GM19372 (cell line): ENCODE data around the gene DDIAS.
"Not testable (repeated sequence)": the region's sequence is repeated elsewhere in the genome, so short reads cannot be mapped to it uniquely, and the experiment has no call there.

ENCODE experiments used
- ATAC-seq: cut with Tn5 transposase; IDR thresholded peaks from one replicate; pipeline ENCODE4 v1.9.1; 2021; ENCODE audit warnings: mild to moderate bottlenecking, low read depth, moderate library complexity; ENCODE audit not compliant: unreplicated experiment

DDIAS gene

DNA sequence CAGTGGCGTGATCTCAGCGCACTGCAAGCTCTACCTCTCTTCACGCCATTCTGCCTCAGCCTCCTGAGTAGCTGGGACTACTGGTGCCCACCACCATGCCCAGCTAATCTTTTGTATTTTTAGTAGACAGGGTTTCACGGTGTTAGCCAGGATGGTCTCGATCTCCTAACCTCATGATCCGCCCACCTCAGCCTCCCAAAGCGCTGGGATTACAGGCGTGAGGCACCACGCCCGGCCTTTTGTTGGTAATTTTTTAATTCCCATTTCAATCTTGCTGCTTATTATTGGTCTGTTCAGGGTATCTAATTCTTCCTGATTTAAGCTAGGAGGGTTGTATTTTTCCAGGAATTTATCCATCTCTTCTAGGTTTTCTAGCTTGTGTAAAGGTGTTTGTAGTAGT, 18.2 kb downstream of the DDIAS start:
- ATAC-seq: not testable (repeated sequence)

DNA sequence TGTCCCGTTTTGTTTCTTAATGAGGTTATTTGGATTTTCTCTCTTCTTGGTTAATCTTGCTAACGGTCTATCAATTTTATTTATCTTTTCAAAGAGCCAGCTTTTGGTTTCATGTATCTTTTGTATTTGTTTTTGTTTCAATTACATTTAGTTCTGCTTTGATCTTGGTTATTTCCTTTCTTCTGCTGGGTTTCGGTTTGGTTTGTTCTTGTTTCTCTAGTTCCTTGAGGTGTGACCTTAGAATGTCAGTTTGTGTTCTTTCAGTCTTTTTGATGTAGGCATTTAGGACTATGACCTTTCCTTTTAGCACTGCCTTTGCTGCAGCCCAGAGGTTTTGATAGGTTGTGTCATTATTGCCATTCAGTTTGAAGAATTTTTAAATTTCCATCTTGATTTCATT, 18.7 kb downstream of the DDIAS start:
- ATAC-seq: not testable (repeated sequence)

DNA sequence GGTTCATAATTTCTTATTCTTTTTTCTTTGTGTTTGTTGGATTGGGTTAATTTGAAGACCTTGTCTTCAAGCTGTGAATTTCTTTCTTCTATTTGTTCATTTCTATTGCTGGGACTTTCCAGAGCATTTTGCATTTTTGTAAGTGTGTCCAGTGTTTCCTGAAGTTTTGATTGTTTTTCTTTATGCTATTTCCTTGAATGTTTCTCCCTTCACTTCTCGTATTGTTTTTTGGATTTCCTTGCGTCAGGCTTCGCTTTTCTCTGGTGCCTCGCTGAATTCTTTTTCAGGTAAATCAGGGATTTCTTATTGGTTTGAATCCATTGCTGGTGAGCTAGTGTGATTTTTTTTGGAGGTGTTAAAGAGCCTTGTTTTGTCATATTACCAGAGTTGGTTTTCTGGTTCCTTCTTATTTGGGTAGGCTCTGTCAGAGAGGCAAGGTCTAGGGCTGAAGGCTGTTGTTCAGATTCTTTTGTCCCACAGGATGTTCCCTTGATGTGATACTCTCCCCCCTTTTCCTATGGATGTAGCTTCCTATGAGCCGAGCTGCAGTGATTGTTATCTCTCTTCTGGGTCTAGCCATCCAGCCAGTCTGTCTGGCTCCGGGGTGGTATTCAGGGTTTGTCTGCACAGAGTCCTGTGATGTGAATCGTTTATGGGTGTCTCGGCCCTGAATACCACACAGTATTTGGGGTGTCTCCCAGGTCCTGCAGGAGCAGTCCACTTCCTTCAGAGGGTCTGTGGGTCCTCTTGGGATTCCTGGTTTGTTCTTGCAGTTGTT, 21.0 kb downstream of the DDIAS start:
- ATAC-seq: not testable (repeated sequence)

DNA sequence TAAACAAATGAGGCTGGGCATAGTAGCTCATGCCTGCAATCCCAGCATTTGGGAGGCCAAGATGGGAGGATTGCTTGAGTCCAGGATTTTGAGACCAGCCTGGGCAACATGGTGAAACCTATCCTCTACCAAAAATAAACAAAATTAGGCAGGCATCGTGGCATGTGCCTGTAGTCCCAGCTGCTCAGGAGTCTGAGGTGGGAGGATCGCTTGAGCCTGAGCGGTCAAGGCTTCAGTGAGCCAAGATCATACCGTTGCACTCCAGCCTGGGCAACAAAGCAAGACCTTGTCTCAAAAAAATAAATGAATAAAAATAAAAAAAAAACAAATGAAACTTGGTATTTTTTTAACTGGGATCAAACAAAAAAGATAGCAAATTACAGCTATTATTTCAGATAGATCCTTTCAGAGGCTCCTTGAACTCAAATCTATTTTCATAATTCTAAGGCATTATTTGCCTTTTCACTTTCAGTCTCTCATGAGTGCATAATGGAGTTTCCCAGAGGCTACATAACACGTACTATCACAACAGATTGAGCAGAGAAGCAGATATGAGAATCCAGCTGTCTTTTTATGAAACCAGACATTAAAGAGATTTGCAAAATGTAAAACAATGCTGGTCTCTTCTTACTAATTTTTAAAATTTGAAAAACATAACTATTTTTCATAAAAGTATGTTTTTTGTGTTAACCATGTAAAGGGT, 23.1 kb downstream of the DDIAS start:
- no peak for ATAC-seq

DNA sequence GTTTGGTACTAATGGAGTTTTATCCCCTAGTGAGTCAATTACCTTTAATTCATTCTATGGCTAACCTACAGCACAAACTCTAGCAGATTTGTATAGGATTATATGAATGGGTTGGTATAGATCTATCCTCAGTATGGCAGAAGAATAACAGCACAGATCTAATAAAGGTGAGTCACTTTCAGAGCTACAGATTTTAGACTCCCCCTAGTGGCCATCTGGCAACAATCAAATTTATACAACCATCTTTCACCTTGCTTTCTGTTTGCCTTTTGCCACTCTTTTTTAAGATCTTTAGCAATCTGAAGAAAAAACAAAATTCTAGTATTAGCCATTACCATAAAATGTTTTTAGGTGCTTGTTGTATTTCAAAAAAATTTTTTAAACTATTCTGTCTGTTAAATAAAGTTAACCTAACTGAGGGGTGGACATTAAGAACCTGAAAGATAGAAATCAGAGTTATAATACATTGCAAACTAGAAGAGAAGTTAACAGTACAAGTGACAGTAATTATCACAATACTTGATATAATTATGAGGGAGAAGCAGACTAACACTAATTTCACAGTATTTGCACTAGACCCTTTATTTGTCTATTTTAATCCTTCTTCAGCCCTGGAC, 25.8 kb downstream of the DDIAS start:
- ATAC-seq: peak; percentile 64

DNA sequence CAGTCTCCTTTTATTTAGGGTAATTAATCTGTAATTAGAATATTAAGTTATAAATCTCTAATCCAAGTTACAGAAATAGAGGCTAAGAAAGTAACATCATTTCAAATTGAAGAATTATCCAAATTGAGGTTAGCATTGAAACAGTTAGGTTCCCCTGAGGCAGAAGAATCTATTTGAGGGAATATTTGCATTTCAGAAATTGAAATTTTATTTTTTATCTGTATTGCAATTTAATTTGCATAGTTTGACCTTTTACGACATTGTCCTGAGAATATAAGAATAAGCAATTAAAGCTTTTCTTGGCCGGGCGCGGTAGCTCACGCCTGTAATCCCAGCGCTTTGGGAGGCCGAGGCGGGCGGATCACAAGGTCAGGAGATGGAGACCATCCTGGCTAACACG, 27.6 kb downstream of the DDIAS start:
- no peak for ATAC-seq

DNA sequence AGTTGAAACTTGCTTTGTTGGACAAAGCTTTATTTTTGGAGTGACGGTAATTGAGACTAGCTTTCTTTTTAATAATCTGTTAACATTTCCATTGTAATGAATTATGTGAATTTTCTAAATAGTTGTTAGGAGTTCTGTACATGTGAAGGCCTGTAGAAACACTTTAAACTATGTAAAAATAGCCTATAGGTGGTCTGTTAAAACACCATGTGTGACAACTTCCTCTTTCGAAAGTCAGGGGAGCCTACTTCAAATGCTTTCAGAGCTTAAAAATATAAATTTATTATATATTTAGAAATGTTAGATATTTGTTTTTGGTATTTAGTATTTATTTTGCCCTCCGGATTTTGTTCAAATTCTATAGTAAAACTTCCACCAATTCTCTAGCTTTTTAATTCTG, 28.7 kb downstream of the DDIAS start:
- peak; percentile 59 for ATAC-seq

DNA sequence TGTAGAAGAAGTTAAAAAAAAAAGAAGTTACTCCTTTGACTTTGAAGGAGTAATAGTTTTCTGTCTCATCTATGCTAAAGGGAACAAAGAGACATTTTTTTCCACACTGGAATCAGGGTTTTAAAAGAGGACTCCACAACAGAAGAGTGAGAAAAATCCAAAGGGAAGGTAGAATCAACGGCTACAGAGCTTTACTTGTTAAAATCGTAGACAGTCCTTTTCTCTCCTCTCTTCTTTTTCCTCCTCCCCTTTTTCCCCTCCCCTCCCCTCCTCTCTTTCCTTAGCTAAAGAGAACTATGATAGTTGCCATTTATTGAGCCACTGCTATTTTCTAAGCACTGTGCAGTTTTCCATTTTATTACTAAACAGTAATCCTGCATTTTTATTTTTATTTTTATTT, 29.2 kb downstream of the DDIAS start:
- no peak for ATAC-seq

DNA sequence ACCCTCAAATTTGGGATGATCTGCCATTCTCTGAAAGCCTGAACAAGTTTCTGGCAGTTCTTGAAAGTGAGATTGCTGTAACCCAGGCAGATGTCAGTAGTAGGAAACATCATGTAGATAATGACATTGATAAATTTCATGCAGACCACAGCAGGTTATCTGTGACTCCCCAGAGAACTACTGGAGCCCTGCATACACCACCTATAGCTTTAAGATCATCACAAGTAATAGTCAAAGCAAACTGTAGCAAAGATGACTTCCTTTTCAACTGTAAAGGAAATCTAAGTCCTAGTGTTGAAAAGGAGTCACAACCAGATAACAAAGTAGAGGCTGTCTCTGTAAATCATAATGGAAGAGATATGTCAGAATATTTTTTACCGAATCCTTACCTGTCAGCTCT, 31.0 kb downstream of the DDIAS start:
- ATAC-seq: no peak

DNA sequence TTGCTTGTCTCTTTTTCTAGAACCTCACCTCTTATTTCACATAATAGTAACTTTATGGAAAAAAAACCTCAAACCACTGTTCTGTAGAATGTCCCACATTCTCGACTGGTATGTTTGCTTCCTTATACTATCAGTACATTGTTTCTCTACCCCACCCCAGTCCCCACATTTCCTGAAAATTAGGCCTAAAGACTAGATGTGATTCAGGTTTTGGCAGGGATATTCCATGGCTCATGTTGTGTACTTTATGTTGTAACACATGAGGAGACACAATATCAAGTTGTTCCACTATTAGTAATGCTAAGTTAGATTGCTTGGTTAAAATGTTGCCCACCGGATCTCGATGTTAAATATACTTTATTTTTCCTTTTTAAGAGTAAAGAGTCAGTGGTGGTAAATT, 34.7 kb downstream of the DDIAS start:
- ATAC-seq: no peak

DNA sequence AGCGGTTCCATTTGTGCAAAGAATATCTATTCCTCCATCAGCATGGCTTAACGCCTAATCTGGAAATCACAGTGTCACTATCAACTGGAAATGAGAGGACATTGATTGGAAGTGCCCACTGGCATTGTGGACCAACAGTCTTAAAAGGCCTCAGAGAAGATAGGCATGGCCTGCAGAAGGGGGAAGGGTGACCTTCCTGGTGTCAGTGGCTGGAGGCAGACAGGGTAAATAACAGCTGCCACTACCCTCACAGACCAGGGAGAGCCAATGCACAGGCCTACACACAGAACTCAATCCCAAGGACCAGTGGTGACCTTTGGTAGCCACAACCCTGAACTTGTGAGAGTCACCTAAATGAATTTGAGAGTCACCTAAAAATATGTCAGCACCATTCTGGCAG, 36.0 kb downstream of the DDIAS start:
- ATAC-seq: no peak

DNA sequence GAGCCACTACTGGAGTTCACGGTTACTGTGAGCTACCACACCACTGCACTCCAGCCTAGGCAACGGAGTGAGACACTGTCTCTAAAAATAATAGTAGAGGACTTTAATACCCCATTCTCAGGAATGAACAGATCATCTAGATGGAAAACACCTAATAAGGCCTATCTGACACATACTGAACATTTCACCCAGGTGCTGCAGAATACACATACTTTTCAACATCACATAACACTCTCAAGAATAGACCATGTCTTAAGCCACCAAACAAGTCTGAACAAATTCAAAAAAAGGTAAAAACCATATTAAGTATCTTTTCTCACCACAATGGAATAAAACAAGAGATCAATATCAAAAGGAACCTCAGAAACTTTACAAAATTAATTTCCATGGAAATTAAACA, 37.9 kb downstream of the DDIAS start:
- ATAC-seq: no peak

DNA sequence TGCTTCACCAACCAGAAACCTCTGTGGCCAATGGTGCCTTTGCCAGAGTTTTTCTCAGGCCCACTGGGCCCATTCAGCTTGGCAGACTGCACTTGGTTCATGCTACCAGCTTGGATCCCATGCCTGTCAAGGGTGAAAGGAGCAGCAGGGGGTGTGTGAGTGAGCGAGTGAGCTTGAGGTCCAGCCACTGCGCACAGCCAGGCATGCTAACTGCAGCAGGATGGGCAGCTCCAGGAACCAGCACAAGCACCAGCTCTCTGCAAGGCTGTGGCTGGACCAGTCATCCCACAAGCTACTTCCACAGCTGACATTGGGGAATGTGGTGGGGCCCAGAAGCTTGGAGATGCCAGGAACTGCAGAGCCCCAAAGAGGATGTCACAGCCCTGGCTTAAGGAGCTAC, 40.8 kb downstream of the DDIAS start:
- ATAC-seq: no peak

DNA sequence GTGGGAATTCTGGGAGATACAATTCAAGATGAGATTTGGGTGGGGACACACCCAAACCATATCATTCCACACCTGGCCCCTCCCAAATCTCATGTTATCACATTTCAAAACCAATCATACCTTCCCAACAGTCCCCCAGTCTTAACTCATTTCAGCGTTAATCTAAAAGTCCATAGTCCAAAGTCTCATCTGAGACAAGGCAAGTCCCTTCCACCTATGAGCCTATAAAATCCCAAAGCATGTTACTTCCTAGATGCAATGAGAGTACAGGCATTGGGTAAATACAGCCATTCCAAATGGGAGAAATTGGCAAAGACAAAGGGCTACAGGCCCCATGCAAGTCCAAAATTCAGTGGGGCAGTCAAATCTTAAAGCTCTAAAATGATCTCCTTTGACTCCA, 41.9 kb downstream of the DDIAS start:
- not testable (repeated sequence) for ATAC-seq

DNA sequence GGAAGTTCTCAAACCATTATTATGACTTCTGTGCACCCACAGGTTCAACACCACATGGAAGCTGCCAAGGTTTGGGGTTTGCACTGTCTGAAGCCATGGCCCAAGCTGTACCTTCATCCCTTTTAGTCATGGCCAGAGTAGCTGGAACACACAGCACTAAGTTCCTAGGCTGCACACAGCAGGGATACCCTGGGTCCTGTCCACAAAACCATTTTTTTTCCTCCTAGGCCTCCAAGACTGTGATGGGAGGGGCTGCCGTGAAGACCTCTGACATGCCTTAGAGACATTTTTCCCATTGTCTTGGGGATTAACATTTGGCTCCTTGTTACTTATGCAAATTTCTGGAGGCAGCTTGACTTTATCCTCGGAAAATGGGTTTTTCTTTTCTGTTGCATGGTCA, 42.7 kb downstream of the DDIAS start:
- no peak for ATAC-seq

DNA sequence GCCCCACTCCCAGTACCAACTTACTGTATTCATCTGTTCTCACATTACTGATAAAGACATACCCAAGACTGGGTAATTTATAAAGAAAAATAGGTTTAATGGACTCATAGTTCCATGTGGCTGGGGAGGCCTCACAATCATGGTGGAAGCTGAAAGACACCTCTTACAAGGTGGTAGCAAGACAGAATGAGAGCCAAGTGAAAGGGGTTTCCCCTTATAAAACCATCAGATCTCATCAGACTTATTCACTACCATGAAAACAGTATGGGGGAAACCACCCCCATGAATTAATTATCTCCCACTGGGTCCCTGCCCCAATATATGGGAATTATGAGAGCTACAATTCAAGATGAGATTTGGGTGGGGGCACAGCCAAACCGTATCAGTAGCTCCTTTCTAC, 43.5 kb downstream of the DDIAS start:
- not testable (repeated sequence) for ATAC-seq

DNA sequence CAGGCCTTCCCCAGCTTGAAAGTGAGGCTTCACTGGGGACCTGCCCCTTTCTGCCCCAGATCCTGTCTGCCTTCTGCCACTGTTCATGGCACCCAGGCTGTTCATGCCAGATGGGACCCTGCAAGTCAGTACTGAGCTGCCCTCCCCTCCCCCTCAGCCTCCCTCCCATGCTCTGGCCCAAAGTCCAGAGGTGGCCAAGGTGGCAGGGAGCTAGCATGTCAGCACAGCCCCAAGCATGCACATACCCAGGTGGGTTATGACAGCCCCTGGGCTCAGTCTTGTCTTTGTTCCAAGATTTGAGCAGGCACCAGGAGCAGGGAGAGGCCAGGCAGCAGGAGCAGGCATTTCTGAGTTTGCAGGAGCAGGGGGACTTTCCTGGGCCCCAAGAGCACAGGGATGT, 44.1 kb downstream of the DDIAS start:
- ATAC-seq: no peak

DNA sequence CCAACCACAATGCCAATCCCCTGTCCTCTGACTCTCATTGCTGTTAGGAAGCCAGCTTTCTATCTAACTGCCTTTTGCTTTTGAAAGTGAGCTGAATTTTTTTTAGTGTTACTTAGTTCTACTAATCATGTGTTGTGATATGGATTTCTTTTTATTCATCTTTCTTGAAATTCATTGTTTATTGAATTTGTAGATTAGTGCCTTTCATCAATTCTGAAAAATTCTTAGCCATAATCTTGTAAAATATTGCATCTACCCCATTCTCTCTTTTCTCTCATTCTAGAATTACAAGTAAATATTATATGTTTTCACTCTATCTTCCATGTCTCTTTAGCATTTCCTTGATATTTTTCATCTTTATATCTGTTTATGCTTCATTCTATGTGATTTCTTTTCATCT, 47.8 kb downstream of the DDIAS start:
- no peak for ATAC-seq

DNA sequence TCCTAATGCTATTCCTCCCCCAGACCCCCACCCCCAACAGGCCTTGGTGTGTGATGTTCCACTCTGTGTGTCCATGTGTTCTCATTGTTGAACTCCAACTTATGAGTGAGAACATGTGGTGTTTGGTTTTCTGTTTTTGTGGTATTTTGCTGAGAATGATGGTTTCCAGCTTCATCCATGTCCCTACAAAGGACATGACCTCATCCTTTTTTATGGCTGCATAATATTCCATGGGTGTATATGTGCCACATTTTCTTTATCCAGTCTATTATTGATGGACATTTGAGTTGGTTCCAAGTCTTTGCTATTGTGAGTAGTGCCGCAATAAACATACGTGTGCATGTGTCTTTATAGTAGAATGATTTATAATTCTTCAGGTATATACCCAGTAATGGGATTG, 49.0 kb downstream of the DDIAS start:
- not testable (repeated sequence) for ATAC-seq

DNA sequence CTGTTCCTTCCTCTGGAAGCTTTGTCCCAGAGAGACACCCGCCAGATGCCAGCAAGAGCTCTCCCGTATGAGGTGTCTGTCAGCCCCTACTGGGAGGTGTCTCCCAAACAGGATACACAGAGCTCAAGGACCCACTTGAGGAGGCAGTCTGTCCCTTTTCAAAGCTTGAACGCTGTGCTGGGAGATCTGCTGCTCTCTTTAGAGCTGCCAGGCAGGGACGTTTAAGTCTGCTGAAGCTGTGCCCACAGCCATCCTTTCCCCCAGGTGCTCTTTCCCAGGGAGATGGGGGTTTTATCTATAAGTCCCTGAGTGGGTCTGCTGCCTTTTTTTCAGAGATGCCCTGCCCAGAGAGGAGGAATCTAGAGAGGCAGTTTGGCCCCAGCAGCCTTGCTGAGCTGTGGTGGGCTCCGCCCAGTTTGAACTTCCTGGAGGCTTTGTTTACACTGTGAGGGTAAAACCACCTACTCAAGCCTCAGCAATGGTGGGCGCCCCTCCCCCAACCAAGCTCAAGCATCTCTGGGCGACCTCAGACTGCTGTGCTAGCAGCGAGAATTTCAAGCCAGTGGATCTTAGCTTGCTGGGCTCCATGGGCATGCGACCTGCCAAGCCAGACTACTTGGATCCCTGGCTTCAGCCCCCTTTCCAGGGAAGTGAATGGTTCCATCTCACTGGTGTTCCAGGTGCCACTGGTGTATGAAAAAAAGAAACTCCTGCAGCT, 54.4 kb downstream of the DDIAS start:
- ATAC-seq: not testable (repeated sequence)
